Cardiac fibroblast (primary cell): Measurements from ENCODE around the gene RAE1.

Experiments
- DNase-seq, 2 donors: peaks; one replicate each; pipeline versions ENCODE4 v3.0.0 to v3.0.0-alpha.2; 2010; ENCODE audit warnings: low read depth in 2 of 2
- H3K4me3 ChIP-seq, 2 donors: replicated peaks in 1 of 2; 1 replicate in 1 of 2; 2 replicates in 1 of 2; pipeline ENCODE4 v1.5.1; 2011; ENCODE audit warnings: low read depth in 2 of 2, low read length in 2 of 2, mild to moderate bottlenecking in 2 of 2, moderate library complexity in 1 of 2
- CTCF ChIP-seq: IDR thresholded peaks from one replicate; pipeline ENCODE4 v1.5.1; 2011; ENCODE audit warnings: low read depth, mild to moderate bottlenecking, low read length, inconsistent platforms

RAE1 gene

GRCh38 chr20:57405236-57406016, 54.4 kb downstream of the RAE1 start:
- H3K4me3 ChIP-seq, result no peak overlapping the region
- no peak for TF ChIP-seq CTCF
- no peak for DNase-seq

- H3K4me3 ChIP-seq, result no peak overlapping the region
- TF ChIP-seq CTCF, result no peak
- no peak for DNase-seq
These were observed 56.5 kb downstream of the RAE1 start for GRCh38 chr20:57407541-57407956.

GRCh38 chr20:57408131-57408530, 57.1 kb downstream of the RAE1 start:
- no peak for TF ChIP-seq CTCF
- H3K4me3 ChIP-seq, result no peak overlapping the region
- DNase-seq, result no peak

GRCh38 chr20:57408536-57409233, 57.6 kb downstream of the RAE1 start:
- no peak for DNase-seq
- no peak for TF ChIP-seq CTCF
- no peak overlapping the region for H3K4me3 ChIP-seq

GRCh38 chr20:57409316-57409671, 58.2 kb downstream of the RAE1 start:
- DNase-seq, result no peak
- no peak for TF ChIP-seq CTCF
- H3K4me3 ChIP-seq, result no peak overlapping the region

- DNase-seq, result no peak
- no peak overlapping the region for H3K4me3 ChIP-seq
- TF ChIP-seq CTCF, result no peak
These were observed 58.8 kb downstream of the RAE1 start for GRCh38 chr20:57409672-57410397.
